Smooth muscle cell (in vitro differentiated cells): ENCODE measurements around the gene ICE2. TPM values are rescaled to one million over a fixed set of nuclear protein-coding genes. Genes with fewer than 3 reads are reported as not detected.

Experiments
- DNase-seq: peaks from one replicate; lab custom pipeline; 2025; ENCODE audit not compliant: unreplicated experiment; lab: John Stamatoyannopoulos, UW
- H2AFZ ChIP-seq: fragments of 200-600 bp; sonication (generic); 2 replicates; pipeline ENCODE4 v1.6.0; 2016; ENCODE audit warnings: antibody characterized with exemption, low read depth, mild to moderate bottlenecking
- H3F3A ChIP-seq: fragments of 200-600 bp; sonication (generic); 2 replicates; pipeline ENCODE4 v1.6.0; 2017; ENCODE audit warnings: antibody characterized with exemption, low read depth
- H3K27ac ChIP-seq: fragments of 200-600 bp; sonication (generic); 2 replicates; pipeline ENCODE4 v1.5.1; 2016; ENCODE audit warnings: low read depth, mild to moderate bottlenecking
- H3K27me3 ChIP-seq: fragments of 200-600 bp; sonication (generic); 2 replicates; pipeline ENCODE4 v1.6.1; 2016; ENCODE audit warnings: low read depth, mild to moderate bottlenecking
- H3K36me3 ChIP-seq: fragments of 200-600 bp; sonication (generic); 2 replicates; pipeline ENCODE4 v1.5.1; 2016; ENCODE audit warnings: low read depth
- H3K4me1 ChIP-seq: fragments of 200-600 bp; sonication (generic); 2 replicates; pipeline ENCODE4 v1.5.1; 2016; ENCODE audit warnings: low read depth
- H3K4me2 ChIP-seq: fragments of 200-600 bp; sonication (generic); 2 replicates; pipeline ENCODE4 v1.6.0; 2016; ENCODE audit warnings: mild to moderate bottlenecking
- H3K4me3 ChIP-seq: fragments of 200-600 bp; sonication (generic); 2 replicates; pipeline ENCODE4 v1.5.1; 2016; ENCODE audit warnings: mild to moderate bottlenecking
- H3K79me2 ChIP-seq: fragments of 200-600 bp; sonication (generic); 2 replicates; pipeline ENCODE4 v1.6.0; 2016; ENCODE audit warnings: low read depth, mild to moderate bottlenecking
- H3K9ac ChIP-seq: fragments of 200-600 bp; sonication (generic); 2 replicates; pipeline ENCODE4 v1.6.0; 2016; ENCODE audit warnings: low read depth
- H3K9me3 ChIP-seq: fragments of 200-600 bp; sonication (generic); replicated peaks from 2 replicates; pipeline ENCODE4 v1.5.1; 2016; ENCODE audit warnings: low read depth
- H4K20me1 ChIP-seq: fragments of 200-600 bp; sonication (generic); 2 replicates; pipeline ENCODE4 v1.6.0; 2016; ENCODE audit warnings: low read depth
- CTCF ChIP-seq: fragments of 200-600 bp; sonication (generic); IDR thresholded peaks from 2 replicates; pipeline ENCODE4 v1.5.1; 2017; ENCODE audit warnings: borderline replicate concordance, mild to moderate bottlenecking, antibody characterized with exemption; ENCODE audit not compliant: insufficient read depth, poor library complexity, severe bottlenecking
- WGBS: methylation state at CpG from one replicate; pipeline ENCODE4 v1.1.7; 2016; ENCODE audit warnings: low lambda C conversion rate; 5-methylcytosine and 5-hydroxymethylcytosine counted together
- polyA plus RNA-seq: library from polyadenylated mRNA; unstranded; fragments of >200 nt; fragmentation: Nextera tagmentation; extraction: Ambion mirVana; gene quantifications from 2 replicates; pipeline ENCODE4 v1.2.1, GENCODE V29; 2016
- total RNA-seq: library from RNA; depleted of rRNA; stranded (reverse); fragments of >200 nt; gene quantifications from 2 replicates; pipeline ENCODE4 v1.2.3, GENCODE V29; 2014

Gene ICE2
- total and polyA plus RNA-seq, 2 experiments from 2014 or later: 15.2 to 17.3 TPM

- Histone ChIP-seq H3K9ac (peak overlapping the region; percentile 36), H3K9me3 (no peaks in the 10 kb centered on the region), H2AFZ (no peak overlapping the region)
Measured at GRCh38 chr15:60381148-60381788, 97.7 kb downstream of the ICE2 start.

GRCh38 chr15:60379525-60380274 lies 99.2 kb downstream of the ICE2 start:
- Histone ChIP-seq H3K4me1 (peaks cover 44% of the 10 kb centered on the region), H3K79me2 (peaks cover 80% of the 10 kb centered on the region), H3K4me3 (no peak overlapping the region), H3K4me2 (peak overlapping the region; percentile 58), H3K9ac (peak overlapping the region; percentile 73), H2AFZ (no peak overlapping the region), H3F3A (peaks cover 76% of the 10 kb centered on the region), H4K20me1 (peaks cover 100% of the 10 kb centered on the region), H3K27ac (peak overlapping the region; percentile 99), H3K36me3 (peaks cover 8% of the 10 kb centered on the region), H3K27me3 (no peaks in the 10 kb centered on the region), H3K9me3 (no peaks in the 10 kb centered on the region)
- TF ChIP-seq CTCF: no peak
- WGBS: 27% methylated on average over 8 of the region's 8 CpGs
- no peak for DNase-seq

More at GRCh38 chr15:60381148-60381788, 97.7 kb downstream of the ICE2 start:
- Histone ChIP-seq H4K20me1 (peaks cover 100% of the 10 kb centered on the region), H3K36me3 (peaks cover 9% of the 10 kb centered on the region), H3K4me3 (no peak overlapping the region), H3K79me2 (peaks cover 88% of the 10 kb centered on the region), H3K27me3 (no peaks in the 10 kb centered on the region), H3K4me1 (peaks cover 29% of the 10 kb centered on the region), H3F3A (peaks cover 89% of the 10 kb centered on the region), H3K27ac (peak overlapping the region; percentile 99), H3K4me2 (peak overlapping the region; percentile 58)
- WGBS: 65% methylated on average over 8 of the region's 8 CpGs
- no peak for DNase-seq
- TF ChIP-seq CTCF: no peak

- H3K9ac ChIP-seq: peak overlapping the region; percentile 57
- no peaks in the 10 kb centered on the region for H3K9me3 ChIP-seq
- H3F3A ChIP-seq: peaks cover 75% of the 10 kb centered on the region
- H3K4me3 ChIP-seq: no peak overlapping the region
- H3K79me2 ChIP-seq: peaks cover 76% of the 10 kb centered on the region
- H3K27me3 ChIP-seq: no peaks in the 10 kb centered on the region
- 96% methylated on average over 1 of the region's 1 CpG for WGBS
- H3K27ac ChIP-seq: peak overlapping the region; percentile 99
- H3K36me3 ChIP-seq: peaks cover 3% of the 10 kb centered on the region
- peaks cover 97% of the 10 kb centered on the region for H4K20me1 ChIP-seq
- DNase-seq: no peak
- peaks cover 50% of the 10 kb centered on the region for H3K4me1 ChIP-seq
- H3K4me2 ChIP-seq: peak overlapping the region; percentile 58
- H2AFZ ChIP-seq: no peak overlapping the region
- no peak for TF ChIP-seq CTCF
Measured at GRCh38 chr15:60379185-60379524, 99.8 kb downstream of the ICE2 start.
